K562 (cell line): ENCODE data around the gene BCL2L15. TPM values are rescaled to one million over a fixed set of nuclear protein-coding genes. Genes with fewer than 3 reads are reported as not detected.
A peak's percentile ranks its signal among the peaks of the same experiment; 100 is the strongest.

Source experiments
- BRD9 ChIP-seq: fragments of 450-650 bp; IDR thresholded peaks from 2 replicates; pipeline ENCODE4 v1.6.1; 2018; ENCODE audit warnings: low read depth; ENCODE audit not compliant: partially characterized antibody
- CC2D1A ChIP-seq: fragments of 450-650 bp; IDR thresholded peaks from 2 replicates; pipeline ENCODE4 v1.6.1; 2017; ENCODE audit warnings: mild to moderate bottlenecking
- DACH1 ChIP-seq: fragments of 450-650 bp; IDR thresholded peaks from 2 replicates; pipeline ENCODE4 v1.6.1; 2018; ENCODE audit not compliant: partially characterized antibody
- HDAC6 ChIP-seq: IDR thresholded peaks from 2 replicates; pipeline ENCODE4 v1.6.1; 2012; ENCODE audit warnings: low read depth, mild to moderate bottlenecking, control low read depth, inconsistent platforms, low read length, moderate library complexity
- HEY1 ChIP-seq: fragments of 250-450 bp; sonication (Bioruptor Pico); IDR thresholded peaks from 2 replicates; pipeline ENCODE4 v1.5.0; 2020; ENCODE audit warnings: mild to moderate bottlenecking, moderate library complexity, borderline replicate concordance
- HMBOX1 ChIP-seq: sonication (generic); IDR thresholded peaks from 2 replicates; pipeline ENCODE4 v1.6.1; 2016
- MXI1 ChIP-seq: IDR thresholded peaks from 2 replicates; pipeline ENCODE4 v1.6.1; 2011; ENCODE audit warnings: low read depth, mild to moderate bottlenecking, improper control_type of control experiment, low read length
- MYBL2 ChIP-seq, 2 experiments: fragments of 450-650 bp in 1 of 2; sonication (generic) in 1 of 2; formaldehyde crosslinking in 1 of 2; IDR thresholded peaks; 2 replicates each; pipeline versions ENCODE4 v1.6.1 to v1.8.1; 2017 to 2022; ENCODE audit warnings: borderline replicate concordance in 1 of 2, inconsistent platforms in 1 of 2, low read depth in 1 of 2, mild to moderate bottlenecking in 1 of 2, missing genetic modification reagents in 1 of 2, moderate library complexity in 1 of 2
- NCOA2 ChIP-seq, 2 experiments: fragments of 450-650 bp; IDR thresholded peaks; 2 replicates each; pipeline ENCODE4 v1.6.1; 2018; ENCODE audit warnings: mild to moderate bottlenecking in 2 of 2, moderate library complexity in 1 of 2; ENCODE audit not compliant: partially characterized antibody in 2 of 2
- PKNOX1 ChIP-seq: fragments of 450-650 bp; IDR thresholded peaks from 2 replicates; pipeline ENCODE4 v1.6.1; 2016
- SAFB ChIP-seq: fragments of 200-400 bp; formaldehyde crosslinking; IDR thresholded peaks from 2 replicates; pipeline ENCODE4 v1.6.1; 2017; ENCODE audit warnings: low read depth, low read length, borderline replicate concordance
- SP1 ChIP-seq: sonication (generic); formaldehyde crosslinking; IDR thresholded peaks from 2 replicates; pipeline ENCODE4 v1.8.1; 2022; ENCODE audit warnings: mild to moderate bottlenecking, missing genetic modification reagents
- TAF1 ChIP-seq: IDR thresholded peaks from 2 replicates; pipeline ENCODE4 v1.6.1; 2011; ENCODE audit warnings: mild to moderate bottlenecking, low read length, moderate library complexity; ENCODE audit not compliant: insufficient read depth, control insufficient read depth, severe bottlenecking; ENCODE audit errors: extremely low read depth
- UBTF ChIP-seq, 2 experiments: IDR thresholded peaks; 2 replicates each; pipeline ENCODE4 v1.6.1; 2012; ENCODE audit warnings: improper control_type of control experiment in 2 of 2, low read depth in 2 of 2, low read length in 2 of 2, borderline replicate concordance in 1 of 2
- USF1 ChIP-seq: sonication (generic); formaldehyde crosslinking; IDR thresholded peaks from 2 replicates; pipeline ENCODE4 v1.9.0; 2022; ENCODE audit warnings: mild to moderate bottlenecking, missing genetic modification reagents
- ZNF232 ChIP-seq: sonication (generic); formaldehyde crosslinking; IDR thresholded peaks from 2 replicates; pipeline ENCODE4 v1.8.0; 2022; ENCODE audit warnings: mild to moderate bottlenecking, missing genetic modification reagents
- ZNF347 ChIP-seq: fragments of 450-650 bp; formaldehyde crosslinking; IDR thresholded peaks from 2 replicates; pipeline ENCODE4 v1.4.0; 2020; ENCODE audit warnings: low read depth, mild to moderate bottlenecking, moderate library complexity
- ZNF449 ChIP-seq: fragments of 250-450 bp; sonication (Bioruptor Pico); IDR thresholded peaks from 2 replicates; pipeline ENCODE4 v1.8.0; 2022; ENCODE audit warnings: moderate library complexity, mild to moderate bottlenecking, inconsistent platforms
- ZNF639 ChIP-seq, 2 experiments: fragments of 200-800 bp in 1 of 2; sonication (Bioruptor generic) in 1 of 2; sonication (generic) in 1 of 2; formaldehyde crosslinking in 1 of 2; IDR thresholded peaks in 1 of 2; conservative IDR thresholded peaks in 1 of 2; 2 replicates each; pipeline versions ENCODE4 v1.5.0 to v1.6.1; 2016 to 2020; ENCODE audit warnings: missing compliant biosample characterization in 1 of 2, missing genetic modification characterization in 1 of 2, missing genetic modification reagents in 1 of 2
- polyA plus RNA-seq, 8 experiments: library from polyadenylated mRNA; depleted of rRNA in 4 of 8; stranded (reverse) in 5 of 8; unstranded in 3 of 8; fragments of >200 nt; fragmentation: Nextera tagmentation in 2 of 8; fragmentation: Illumina TruSeq in 1 of 8; extraction: Ambion mirVana in 2 of 8; extraction: Trizol in 1 of 8; gene quantifications; 2 replicates each; pipeline versions ENCODE4 v1.2.1 to v1.2.3, GENCODE V29; 2011 to 2014; ENCODE audit warnings: inconsistent platforms in 1 of 8, missing spikeins in 1 of 8
- total RNA-seq, 7 experiments: library from RNA; depleted of rRNA in 6 of 7; stranded (reverse); fragments of >200 nt in 6 of 7; fragmentation: Illumina TruSeq in 2 of 7; extraction: Trizol in 2 of 7; gene quantifications; 2 replicates each; pipeline versions ENCODE4 v1.2.1 to v1.2.3, GENCODE V29; 2011 to 2021; ENCODE audit warnings: low replicate concordance in 1 of 7

The BCL2L15 gene
- total and polyA plus RNA-seq, 9 of the 15 experiments (the other 6 are each of a cell fraction or from before 2014, with no cell fraction given): 0.06 to 0.42 (median 0.28) TPM; not detected in 1

GRCh38 chr1:113905435-113905861 is 18.1 kb upstream of the BCL2L15 start (continued):
- TF ChIP-seq HDAC6 (no peak), UBTF (IDR thresholded peaks at IDR 0.05; ENCODE audit: borderline replicate concordance in 1 of 2, low read depth in 2 of 2, low read length in 2 of 2) (no peak), TAF1 (no peak), USF1 (no peak), SP1 (CRISPR knock-in tag) (no peak), PKNOX1 (no peak), HEY1 (CRISPR knock-in tag) (no peak), ZNF347 (no peak), NCOA2 (IDR thresholded peaks at IDR 0.05; ENCODE audit: partially characterized antibody in 2 of 2) (no peak), ZNF639 (CRISPR knock-in tag; conservative IDR thresholded peaks at IDR 0.05 in 1 of 2, IDR thresholded peaks at IDR 0.05 in 1 of 2) (no peak), HMBOX1 (no peak), ZNF449 (CRISPR knock-in tag) (no peak), MXI1 (no peak), CC2D1A (no peak), DACH1 (peak; percentile 2), SAFB (0 out of 2 replicates have a peak, but pooled peaks have one; percentile 79), MYBL2 (IDR thresholded peaks at IDR 0.05; ENCODE audit: low read depth) (no peak), MYBL2 (CRISPR knock-in tag; IDR thresholded peaks at IDR 0.05; ENCODE audit: borderline replicate concordance) (no peak), ZNF232 (CRISPR knock-in tag) (peak; percentile 59; the same call in 1 of the 2 replicates), BRD9 (peak; percentile 46)
